AG09309 (cell line): Measurements from ENCODE around the gene ADAMTS16.
A peak's percentile ranks its signal among the peaks of the same experiment; 100 is the strongest.

Experiments
- DNase-seq: peaks from one replicate; pipeline ENCODE4 v3.0.0-alpha.2; 2010; ENCODE audit warnings: low read depth
- H3K4me3 ChIP-seq: 2 replicates; pipeline ENCODE4 v1.5.1; 2011; ENCODE audit warnings: mild to moderate bottlenecking, low read depth, low read length, moderate library complexity; ENCODE audit not compliant: control insufficient read depth
- TF ChIP-seq, protein P1 (sequence below): IDR thresholded peaks from 2 replicates; pipeline ENCODE4 v1.5.1; 2011; ENCODE audit warnings: mild to moderate bottlenecking, low read depth, low read length, inconsistent platforms; ENCODE audit not compliant: insufficient read depth, control insufficient read depth; ENCODE audit errors: missing control alignments

ADAMTS16 gene

DNA sequence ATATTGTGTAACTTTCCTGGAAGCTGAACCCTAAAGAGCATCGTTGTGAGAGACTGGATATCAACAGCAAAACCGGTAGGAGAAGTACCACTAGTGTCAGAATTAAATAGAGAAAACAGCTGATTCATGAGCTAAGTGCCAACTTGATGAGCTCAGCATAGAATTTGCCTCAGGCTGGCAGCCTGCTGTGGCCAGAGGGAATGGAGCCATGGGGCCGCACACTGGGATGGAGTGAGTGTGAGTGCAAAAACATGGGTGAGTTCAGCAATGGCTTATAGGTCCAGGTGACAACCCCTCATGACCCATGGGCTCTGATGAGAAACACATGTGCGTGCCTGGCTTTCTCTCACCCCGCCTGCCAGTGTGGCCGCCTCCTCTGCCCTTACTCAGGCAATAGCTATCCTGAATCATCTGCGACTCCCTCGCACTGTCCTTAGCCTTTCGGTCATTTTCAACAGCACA, 25.4 kb downstream of the ADAMTS16 start:
- DNase-seq, result peak; percentile 14
- TF ChIP-seq, protein P1, sequence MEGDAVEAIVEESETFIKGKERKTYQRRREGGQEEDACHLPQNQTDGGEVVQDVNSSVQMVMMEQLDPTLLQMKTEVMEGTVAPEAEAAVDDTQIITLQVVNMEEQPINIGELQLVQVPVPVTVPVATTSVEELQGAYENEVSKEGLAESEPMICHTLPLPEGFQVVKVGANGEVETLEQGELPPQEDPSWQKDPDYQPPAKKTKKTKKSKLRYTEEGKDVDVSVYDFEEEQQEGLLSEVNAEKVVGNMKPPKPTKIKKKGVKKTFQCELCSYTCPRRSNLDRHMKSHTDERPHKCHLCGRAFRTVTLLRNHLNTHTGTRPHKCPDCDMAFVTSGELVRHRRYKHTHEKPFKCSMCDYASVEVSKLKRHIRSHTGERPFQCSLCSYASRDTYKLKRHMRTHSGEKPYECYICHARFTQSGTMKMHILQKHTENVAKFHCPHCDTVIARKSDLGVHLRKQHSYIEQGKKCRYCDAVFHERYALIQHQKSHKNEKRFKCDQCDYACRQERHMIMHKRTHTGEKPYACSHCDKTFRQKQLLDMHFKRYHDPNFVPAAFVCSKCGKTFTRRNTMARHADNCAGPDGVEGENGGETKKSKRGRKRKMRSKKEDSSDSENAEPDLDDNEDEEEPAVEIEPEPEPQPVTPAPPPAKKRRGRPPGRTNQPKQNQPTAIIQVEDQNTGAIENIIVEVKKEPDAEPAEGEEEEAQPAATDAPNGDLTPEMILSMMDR, result no peak

DNA sequence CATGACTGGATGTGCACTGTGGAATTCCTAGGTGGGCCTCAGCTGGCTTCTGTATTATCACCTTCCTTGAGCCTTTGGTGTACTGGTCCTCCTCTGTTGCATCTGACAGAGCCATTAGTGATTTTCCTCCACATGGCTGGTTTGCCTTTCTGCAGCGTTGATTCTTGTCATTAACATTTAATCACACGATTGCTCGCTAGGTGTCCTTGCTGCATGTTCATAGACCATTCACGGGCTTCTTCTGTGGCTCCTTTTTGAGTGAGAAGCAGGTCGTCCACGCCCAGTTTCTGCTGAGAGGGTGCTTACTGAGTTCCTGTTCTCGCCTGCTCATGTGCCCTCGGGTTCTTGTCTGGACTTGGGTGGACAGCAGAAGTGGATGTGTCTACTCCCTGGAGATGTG, 29.3 kb downstream of the ADAMTS16 start:
- DNase-seq, result no peak
- no peak overlapping the region for H3K4me3 ChIP-seq
- TF ChIP-seq, protein P1, result no peak

More for the DNA sequence above, 25.4 kb downstream of the ADAMTS16 start:
- H3K4me3 ChIP-seq, result no peak overlapping the region

DNA sequence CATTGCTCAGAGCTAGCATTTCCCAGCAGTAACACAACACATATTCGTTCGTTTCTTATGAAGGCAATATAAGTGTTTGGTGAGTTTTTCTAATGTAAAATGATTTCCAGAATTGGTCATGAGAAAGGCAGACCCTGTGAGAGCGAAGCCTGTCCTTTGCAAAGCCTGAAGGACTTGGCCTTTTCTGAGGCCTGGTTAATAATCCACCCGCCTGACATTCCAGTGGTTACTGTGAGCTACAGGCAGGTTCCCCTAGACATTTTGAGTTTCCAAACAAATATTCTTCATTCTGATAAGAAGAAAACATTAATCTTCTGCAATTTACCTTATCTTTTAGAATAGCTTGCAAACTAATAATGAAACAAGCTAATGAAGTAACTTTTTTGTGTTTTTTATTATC, 38.0 kb downstream of the ADAMTS16 start:
- DNase-seq, result no peak
- H3K4me3 ChIP-seq, result no peak overlapping the region
- TF ChIP-seq, protein P1, result no peak

DNA sequence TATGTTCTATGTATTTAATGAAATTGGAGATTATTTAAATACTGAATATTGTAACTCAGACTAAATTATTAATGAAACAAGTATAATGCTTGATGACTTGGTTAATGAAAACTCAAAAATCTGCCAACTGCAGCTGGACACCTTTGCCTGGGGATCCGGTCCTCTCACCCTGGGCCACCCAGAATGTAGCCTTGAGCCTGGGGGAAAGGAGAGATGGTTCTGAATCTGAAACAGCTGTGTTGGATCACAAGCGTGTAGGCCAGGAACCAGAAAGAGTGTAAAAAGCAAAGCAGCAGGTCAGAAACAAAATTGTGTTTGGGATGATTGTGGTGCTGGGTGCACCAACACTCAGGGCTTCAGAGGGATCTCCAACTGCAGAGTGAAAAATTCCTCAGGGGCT, 38.5 kb downstream of the ADAMTS16 start:
- TF ChIP-seq, protein P1, result no peak
- DNase-seq, result no peak
- H3K4me3 ChIP-seq, result no peak overlapping the region

DNA sequence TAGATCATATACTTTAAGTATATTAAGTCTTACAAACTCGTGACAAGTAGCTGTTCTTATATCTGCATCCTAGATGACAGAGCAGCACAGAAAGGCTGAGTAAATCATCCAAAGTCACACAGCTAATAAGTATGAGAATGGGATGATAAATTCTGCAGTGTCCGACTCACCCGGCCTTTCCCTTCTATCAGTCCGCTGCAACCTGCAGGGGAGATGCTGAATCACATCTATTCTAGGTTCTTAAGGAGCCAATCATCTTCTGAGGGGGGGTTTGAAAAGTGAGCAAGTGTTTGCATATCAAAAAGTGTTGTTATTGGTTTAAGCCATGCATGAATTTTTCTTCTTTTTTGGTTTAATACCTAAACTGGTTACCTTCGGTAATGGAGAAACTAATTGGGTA, 38.9 kb downstream of the ADAMTS16 start:
- TF ChIP-seq, protein P1, result no peak
- DNase-seq, result no peak
- H3K4me3 ChIP-seq, result no peak overlapping the region

DNA sequence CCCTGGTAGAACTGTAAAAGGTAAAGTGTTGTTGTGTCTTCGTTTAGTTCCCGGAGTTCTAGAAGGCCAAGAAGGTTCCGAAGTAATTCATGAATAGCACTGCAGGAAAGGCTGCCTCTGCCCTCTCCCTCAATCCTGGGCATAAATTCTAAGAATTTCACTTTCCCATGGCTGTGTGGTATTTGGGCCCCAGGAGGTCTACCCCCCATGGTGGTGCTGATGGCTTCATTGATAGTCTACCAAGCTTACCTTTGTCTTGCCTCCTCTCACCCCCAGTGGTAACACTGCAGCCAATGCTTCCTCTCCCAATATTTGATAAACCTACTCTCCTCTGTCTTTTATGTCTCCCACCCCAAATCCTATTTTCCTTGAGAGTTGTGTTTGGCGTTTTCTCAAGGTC, 39.5 kb downstream of the ADAMTS16 start:
- no peak for DNase-seq
- H3K4me3 ChIP-seq, result no peak overlapping the region

More for the DNA sequence above, 39.5 kb downstream of the ADAMTS16 start:
- TF ChIP-seq, protein P1, result no peak
